Measurements from ENCODE around the gene FKBP5.

DNA sequence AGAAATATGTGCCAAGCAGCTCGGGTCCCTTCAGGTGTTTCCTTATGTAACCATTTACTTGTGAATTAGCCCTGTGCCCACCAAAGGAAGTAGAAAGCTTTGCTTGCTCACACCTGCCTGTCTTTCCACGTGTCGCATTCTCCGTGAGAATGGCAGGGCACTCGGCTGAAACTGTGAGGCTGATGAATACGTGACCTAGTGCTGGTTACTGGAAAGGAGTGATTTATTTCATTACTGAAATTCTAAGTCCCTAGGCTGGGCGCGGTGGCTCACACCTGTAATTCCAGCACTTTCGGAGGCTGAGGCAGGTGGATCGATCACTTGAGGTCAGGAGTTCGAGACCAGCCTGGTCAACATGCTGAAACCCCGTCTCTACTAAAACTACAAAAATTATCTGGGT, 130.1 kb downstream of the FKBP5 start:
- TF ChIP-seq, protein P1, sequence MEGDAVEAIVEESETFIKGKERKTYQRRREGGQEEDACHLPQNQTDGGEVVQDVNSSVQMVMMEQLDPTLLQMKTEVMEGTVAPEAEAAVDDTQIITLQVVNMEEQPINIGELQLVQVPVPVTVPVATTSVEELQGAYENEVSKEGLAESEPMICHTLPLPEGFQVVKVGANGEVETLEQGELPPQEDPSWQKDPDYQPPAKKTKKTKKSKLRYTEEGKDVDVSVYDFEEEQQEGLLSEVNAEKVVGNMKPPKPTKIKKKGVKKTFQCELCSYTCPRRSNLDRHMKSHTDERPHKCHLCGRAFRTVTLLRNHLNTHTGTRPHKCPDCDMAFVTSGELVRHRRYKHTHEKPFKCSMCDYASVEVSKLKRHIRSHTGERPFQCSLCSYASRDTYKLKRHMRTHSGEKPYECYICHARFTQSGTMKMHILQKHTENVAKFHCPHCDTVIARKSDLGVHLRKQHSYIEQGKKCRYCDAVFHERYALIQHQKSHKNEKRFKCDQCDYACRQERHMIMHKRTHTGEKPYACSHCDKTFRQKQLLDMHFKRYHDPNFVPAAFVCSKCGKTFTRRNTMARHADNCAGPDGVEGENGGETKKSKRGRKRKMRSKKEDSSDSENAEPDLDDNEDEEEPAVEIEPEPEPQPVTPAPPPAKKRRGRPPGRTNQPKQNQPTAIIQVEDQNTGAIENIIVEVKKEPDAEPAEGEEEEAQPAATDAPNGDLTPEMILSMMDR (IDR thresholded peaks at IDR 0.05; ENCODE audit: extremely low read depth in 1 of 2, insufficient read depth in 1 of 2, low read depth in 1 of 2, low read length in 2 of 2), result no peak
- no peak for TF ChIP-seq POLR2A (IDR thresholded peaks at IDR 0.05; ENCODE audit: low read depth, low read length)
